Fibroblast of lung (primary cell): ENCODE results near the gene HIPK1.

Experiments used
- CTCF ChIP-seq, 2 donors: IDR thresholded peaks in 1 of 2; conservative IDR thresholded peaks in 1 of 2; 1 replicate in 1 of 2; 2 replicates in 1 of 2; pipeline ENCODE4 v1.5.1; 2011 to 2012; ENCODE audit warnings: low read length in 2 of 2, control low read depth in 1 of 2, inconsistent platforms in 1 of 2, low read depth in 1 of 2, mild to moderate bottlenecking in 1 of 2
- EZH2 ChIP-seq: IDR thresholded peaks from 2 replicates; pipeline ENCODE4 v1.5.1; 2012; ENCODE audit warnings: low read length, control low read depth, mild to moderate bottlenecking; ENCODE audit errors: missing control alignments

- TF ChIP-seq CTCF (conservative IDR thresholded peaks at IDR 0.05 in 1 of 2, IDR thresholded peaks at IDR 0.05 in 1 of 2; ENCODE audit: low read depth in 1 of 2, low read length in 2 of 2) (no peak), EZH2 (no peak)
Measured at GRCh38 chr1:113893267-113893666, 35.9 kb upstream of the HIPK1 start.
